ENCODE results near the gene ZNF292.
"Not testable (repeated sequence)": the region's sequence is repeated elsewhere in the genome, so short reads cannot be mapped to it uniquely, and the experiment has no call there.

The ZNF292 gene

DNA sequence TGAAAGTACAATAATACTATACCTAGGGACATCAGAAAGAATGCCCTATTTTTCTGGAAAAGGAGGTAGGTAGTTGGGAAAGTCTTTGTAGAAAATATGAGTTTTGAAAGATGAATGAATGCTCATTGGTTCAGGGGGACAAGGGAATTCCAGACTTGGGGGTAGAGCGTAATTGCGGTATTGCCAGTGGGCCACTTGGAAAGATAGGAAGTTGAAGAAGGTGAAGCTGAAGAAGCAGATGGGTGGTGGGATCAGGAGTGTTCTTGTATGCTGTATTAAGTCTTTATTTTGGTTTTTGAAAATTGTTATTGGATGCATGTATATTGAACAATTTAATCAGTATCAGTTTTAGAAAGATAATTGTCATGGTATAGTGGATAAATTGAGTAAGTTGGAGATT, 109.1 kb downstream of the ZNF292 start:
- no peak overlapping the region for H3K4me3 ChIP-seq (ENCODE audit: low read depth, low read length)

DNA sequence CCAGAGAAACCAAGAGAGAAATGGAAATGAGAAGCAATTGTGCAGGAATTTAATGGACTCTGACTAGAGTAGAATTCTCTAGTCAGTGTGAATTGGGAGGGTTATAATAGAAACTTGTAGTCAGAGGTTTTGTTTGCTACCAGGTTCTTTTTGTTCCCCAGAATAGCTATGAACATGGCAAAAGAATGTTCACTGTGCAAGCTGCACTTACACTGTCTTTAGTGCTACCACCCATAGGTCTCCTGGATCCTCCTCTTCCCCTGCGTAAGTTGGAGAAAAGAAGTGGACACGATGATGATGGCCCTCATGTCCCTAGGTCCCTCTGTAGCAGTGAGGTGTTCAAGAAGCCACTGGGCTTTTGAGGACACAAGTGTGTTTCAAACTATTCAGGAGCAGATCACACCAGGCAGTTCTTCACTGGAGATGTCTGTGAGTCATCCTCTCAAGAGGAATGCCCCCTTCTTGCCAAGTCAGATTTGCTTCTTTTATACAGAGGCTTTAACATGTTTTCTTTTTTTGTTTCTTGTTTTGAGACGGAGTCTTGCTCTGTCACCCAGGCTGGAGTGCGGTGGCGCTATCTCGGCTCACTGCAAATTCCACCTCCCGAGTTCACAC, 119.4 kb downstream of the ZNF292 start:
- H3K4me3 ChIP-seq (ENCODE audit: low read depth, low read length), result no peak overlapping the region

DNA sequence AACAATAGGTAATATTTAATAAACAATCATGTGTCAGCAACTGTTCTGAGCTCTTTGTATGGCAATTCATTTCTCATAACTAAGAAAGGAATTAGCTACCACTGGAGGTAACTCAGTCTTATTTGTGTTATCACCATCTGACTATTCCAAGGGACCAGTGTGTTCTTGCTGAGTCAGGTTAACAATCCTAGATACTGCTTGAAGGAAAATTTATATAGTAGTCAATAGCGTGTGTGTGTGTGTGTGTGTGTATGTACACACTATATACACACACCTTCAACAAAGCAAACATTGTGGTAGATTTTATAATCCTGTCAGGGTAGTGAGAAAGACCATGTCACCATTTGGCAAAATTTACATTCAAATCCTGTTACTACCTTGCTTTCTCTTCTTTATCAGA, 121.3 kb downstream of the ZNF292 start:
- no peak overlapping the region for H3K4me3 ChIP-seq (ENCODE audit: low read depth, low read length)

DNA sequence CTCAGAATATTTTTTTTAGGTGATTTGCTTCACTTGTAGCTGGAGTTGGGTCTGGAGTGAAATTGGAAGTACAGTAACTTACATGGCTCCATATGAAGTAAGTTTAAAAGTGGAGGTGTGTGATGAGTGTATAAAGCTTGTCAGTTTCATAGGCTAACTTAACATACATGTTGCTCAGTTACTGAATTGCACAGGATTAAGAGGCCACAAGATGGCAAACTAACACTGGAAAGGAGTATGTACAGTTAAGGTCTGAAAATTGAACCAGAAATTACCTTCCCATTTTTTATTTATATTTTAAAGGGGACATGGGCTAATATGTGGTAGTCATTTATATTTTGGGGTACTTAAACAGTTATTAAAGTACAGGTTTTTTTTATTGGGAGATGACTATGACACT, 121.8 kb downstream of the ZNF292 start:
- H3K4me3 ChIP-seq (ENCODE audit: low read depth, low read length), result no peak overlapping the region

DNA sequence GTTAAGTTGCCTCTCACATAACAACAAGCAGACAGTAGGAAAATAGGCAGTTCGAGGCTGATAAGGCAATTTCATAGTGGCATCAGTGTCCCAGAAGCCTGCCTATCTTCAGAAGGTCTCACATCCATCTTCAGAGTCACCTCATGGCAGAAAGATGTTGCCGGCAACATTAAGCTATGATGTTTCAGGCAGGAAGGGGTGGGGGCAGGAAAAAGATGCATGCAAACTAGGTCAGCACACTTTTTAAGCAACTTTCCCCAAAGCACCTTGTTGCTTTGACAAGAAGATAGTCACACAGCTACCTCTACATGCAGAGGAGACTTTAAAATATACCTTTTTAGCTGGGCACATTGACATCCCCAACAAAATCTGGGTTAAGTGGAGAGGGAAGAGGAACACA, 123.8 kb downstream of the ZNF292 start:
- H3K4me3 ChIP-seq (ENCODE audit: low read depth, low read length), result no peak overlapping the region

DNA sequence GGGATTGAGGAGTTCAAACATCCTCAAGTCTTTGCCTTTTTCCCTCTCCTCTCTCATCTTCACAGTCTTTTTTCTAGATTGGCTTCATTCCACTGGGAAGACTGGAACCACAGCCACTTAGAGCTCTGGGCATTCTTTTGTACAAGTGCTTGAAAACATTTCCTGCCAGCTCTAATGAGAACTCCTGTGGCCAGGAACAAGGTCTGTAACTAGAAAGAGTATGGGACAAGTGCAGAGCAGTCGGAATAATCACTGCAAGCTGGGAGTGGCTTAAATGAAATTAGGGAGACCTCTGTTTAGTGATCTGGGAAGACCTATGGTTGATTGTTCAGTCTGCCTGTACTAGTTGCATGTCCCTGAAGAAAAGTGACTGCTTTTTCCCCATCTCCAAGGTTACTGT, 126.1 kb downstream of the ZNF292 start:
- no peak overlapping the region for H3K4me3 ChIP-seq (ENCODE audit: low read depth, low read length)

DNA sequence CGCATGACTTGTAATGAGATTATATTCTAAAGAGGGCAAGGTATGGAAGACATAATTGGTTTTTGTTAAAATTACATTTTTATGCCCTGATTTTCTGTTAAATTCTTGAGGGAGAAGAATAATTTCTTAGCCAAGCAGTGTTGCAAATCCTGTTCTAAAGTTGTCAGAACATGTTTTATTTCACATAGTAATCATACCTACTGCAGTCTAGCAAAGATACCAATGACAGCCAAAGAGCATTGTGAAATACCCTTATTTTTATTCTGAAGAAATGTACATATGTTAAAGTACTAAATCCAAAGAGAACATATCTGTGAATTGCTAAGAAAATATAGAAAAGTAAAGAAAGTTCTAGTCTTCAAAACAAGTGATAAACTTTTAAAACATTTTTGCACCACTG, 127.4 kb downstream of the ZNF292 start:
- no peak overlapping the region for H3K4me3 ChIP-seq (ENCODE audit: low read depth, low read length)

DNA sequence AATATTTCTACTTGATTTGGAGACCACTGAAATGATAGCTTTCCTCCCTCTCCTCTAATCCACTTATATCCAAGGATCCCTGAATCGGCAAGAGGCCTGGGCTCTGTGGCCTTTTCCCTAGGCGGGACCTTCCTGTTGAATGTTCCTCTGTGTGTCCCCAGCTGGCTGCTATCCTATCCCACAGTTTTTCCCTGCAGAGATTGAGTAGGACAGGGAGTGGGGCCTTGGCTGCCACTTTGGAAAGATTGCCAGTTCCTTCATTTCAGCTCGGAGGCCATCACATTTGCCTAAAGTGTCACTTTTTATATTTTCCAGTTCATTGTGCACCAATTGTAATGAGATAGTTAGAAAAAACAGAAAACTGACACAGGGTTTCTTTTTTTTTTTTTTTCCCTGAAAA, 128.1 kb downstream of the ZNF292 start:
- H3K4me3 ChIP-seq (ENCODE audit: low read depth, low read length), result no peak overlapping the region

DNA sequence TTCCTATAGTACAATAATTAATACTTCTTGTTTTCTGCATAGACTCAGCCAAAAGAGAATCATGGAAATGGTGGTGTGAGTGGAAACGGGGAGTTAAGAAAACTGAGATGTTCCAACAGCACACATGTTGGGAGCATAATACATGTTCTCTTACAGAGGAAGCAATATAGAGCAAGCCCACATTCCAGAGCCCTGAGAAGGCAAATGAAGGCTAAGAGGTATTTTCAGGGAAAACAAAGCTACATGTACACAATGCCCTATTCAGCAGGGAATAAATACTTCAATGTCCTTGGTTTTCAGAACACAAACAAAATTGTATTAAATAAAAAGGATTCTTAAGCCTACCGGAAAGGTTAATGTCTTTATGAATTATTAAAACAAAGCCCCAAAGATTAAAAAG, 131.9 kb downstream of the ZNF292 start:
- no peak overlapping the region for H3K4me3 ChIP-seq (ENCODE audit: low read depth, low read length)

DNA sequence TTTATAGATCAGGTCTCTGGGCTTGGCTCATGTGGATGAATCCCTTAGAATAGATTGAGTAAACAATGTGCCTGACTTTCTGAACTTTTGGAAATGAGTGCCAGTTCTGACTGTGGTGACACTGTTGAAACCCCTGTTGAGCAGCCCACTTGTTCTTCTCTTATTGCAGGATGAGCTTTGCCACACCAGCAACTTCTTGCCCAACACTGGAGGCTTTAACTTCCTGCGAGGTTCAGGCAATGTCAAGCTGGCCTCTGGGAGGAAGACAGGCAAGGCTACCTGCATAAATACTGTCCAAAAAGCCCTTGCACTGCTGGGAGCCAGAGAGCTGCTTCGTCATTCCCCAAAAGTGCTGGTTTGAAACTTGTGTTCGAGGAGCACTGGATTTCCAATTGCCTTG, 134.2 kb downstream of the ZNF292 start:
- no peak overlapping the region for H3K4me3 ChIP-seq (ENCODE audit: low read depth, low read length)

DNA sequence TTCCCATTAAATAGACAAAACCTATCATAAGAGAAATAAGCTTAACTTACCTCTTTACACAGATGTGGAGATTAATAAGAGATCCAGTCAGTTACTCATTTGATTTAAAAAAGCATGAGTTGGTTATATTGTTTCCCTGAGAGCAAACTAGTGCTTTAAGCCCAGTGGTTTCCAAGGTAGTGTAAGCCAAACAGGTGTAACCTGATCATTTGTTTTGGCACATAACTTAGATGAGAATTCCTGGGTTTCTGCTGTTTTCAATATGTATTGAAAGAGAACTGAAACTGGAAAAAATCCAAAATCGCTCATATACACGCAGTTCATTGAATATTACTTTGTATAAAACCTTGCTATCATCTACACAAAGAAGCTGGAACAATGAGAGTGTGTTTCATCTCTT, 136.5 kb downstream of the ZNF292 start:
- H3K4me3 ChIP-seq (ENCODE audit: low read depth, low read length), result no peak overlapping the region

DNA sequence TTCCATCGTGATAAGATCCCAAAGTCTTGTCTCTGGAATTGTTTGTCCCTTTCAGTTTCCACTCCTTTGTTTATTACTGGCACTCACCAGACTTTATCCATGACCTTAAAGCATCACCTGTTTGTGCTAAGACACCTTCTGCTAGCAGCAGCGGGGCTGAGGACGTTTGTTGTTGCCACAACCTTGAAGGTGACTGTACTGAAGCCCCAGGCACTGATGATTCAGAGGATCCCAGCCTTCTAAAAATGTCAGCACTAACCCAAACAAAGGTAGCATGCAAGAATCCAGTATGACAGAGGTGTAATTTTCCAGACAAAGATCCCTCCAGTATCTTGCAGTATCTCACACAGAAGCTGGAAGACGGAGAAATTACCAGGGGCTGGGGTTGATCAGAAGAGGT, 138.2 kb downstream of the ZNF292 start:
- no peak overlapping the region for H3K4me3 ChIP-seq (ENCODE audit: low read depth, low read length)

DNA sequence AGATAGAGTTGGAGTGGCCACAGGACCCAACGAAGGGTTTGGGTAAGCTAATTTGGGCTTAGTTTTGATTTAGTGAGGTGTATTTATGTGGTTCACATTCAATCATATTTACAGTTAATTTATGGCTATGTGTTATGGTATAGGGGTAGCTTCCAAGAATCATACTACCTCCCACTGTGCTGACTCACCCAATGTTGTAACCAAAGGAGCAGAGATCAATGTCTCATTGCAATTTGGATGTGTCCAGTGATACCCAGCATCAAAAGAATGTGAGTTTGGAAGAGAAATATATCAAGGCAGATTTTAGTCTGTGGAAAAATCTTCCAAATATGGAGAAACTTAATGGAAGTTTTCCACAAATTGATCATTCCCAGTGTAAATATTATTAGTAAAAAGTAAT, 141.8 kb downstream of the ZNF292 start:
- H3K4me3 ChIP-seq (ENCODE audit: low read depth, low read length), result no peak overlapping the region

DNA sequence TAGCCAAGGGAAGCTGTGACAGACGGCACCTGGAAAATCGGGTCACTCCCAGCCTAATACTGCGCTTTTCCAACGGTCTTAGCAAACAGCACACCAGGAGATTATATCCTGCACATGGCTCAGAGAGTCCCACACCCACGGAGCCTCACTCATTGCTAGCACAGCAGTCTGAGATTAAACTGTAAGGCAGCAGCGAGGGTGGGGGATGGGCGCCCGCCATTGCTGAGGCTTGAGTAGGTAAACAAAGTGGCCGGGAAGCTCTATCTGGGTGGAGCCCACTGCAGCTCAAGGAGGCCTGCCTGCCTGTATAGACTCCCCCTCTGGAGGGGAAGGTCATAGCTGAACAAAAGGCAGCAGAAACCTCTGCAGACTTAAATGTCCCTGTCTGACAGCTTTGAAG, 145.9 kb downstream of the ZNF292 start:
- H3K4me3 ChIP-seq (ENCODE audit: low read depth, low read length), result not testable (repeated sequence)

DNA sequence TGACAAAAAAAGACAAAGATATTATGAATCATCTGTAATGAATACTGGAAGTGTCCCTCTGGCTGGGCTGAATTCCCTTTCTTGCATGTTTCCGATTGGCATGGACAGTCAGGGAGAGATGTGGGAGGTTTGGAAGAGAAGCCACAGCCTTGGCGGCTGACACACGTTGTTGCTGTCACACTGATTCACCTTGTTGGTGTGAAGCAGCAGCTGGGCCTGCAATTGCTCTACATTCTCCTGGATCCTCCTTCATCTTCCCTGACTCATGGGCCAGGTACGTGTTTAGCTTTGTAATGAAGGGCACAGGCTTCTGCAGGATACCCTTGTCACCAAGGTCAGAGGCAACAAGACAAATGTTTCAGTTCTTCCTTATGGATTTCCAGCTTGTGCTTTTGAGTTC, 153.6 kb downstream of the ZNF292 start:
- no peak overlapping the region for H3K4me3 ChIP-seq (ENCODE audit: low read depth, low read length)

DNA sequence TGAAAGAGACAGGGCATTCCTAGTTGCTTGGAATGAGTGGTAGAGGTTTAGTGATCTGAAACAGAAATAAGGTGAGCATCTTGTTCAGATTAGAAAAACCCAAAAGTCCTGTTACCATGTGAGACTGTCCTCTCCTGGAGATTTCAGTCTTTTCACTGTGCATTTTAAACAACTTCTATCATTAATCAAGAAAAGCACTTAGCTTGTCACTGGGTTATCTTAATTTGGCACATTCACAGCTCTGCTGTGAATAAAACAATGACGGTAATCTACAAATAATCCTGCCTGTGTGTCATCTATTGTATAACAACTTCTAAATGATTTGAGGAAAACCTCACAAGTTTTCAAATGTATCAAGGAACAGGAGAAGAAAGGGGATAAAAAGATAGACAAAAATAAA, 157.5 kb downstream of the ZNF292 start:
- H3K4me3 ChIP-seq (ENCODE audit: low read depth, low read length), result no peak overlapping the region
